Measurements from ENCODE around the gene CDKL4.
"Not testable (repeated sequence)": the region's sequence is repeated elsewhere in the genome, so short reads cannot be mapped to it uniquely, and the experiment has no call there.

Gene CDKL4

DNA sequence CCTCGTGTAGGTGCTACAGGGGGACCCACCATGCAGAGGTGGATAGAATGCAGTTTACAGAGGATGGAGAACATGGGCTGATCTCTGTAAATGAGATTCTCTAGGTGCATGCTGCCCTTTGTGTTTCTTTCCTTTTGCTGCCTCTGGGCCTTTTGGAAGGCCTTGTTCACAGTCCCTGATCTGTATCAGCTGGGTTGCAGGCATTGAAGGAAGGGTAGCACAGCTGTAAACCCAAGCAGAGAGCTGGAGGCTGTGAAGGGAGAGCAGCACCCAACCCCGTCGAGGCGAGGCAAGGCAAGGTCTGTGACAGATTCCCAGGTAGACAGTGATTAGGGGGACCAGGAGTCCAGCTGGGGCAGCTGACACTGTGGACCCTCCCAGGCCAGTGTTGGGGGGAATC lies 66.8 kb downstream of the CDKL4 start:
- Mint-ChIP-seq H3K4me3 (no peak overlapping the region), H3K27me3 (no peaks in the 10 kb centered on the region), H3K9me3 (no peaks in the 10 kb centered on the region), H3K27ac (no peak overlapping the region), H3K36me3 (ENCODE audit: low read depth) (no peaks in the 10 kb centered on the region), H3K4me1 (ENCODE audit: low read depth) (no peaks in the 10 kb centered on the region)
- no peak for DNase-seq

DNA sequence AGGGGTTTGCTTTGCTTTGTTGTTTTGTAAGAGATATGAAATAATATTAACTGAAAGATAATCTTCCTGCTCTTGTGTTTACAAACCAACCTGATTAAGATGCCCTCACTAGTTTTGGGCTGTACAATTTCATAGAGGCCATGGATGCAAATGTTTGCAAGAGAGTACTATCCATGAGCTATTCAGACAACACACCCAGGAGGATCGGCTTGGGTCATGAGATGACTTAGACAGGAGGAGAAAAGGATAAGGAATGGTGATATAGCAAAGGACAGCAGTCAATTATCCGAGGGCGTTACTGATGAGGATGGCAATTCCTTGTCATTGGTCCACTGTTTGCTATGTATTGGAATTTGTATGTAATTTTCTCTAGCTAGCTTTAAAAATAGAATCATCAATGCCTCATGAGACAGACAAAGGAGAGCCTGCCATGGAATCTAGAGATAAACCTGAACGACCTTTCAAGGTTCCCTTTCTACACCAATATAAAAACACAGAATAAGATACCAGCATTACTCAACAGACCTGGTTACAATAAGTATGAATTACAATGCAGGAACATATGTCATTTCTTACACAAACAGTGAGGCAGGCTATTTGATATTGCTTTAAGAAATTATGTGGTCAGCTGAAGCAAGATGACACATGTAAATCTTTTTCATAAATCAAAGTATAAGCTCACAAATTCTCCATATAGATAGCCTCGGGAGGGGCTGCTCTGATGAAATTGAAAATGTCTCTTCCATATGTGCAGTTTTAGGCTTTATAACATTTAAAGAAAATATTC lies 68.6 kb downstream of the CDKL4 start:
- no peak for DNase-seq
- Mint-ChIP-seq H3K36me3 (ENCODE audit: low read depth) (no peaks in the 10 kb centered on the region), H3K4me1 (ENCODE audit: low read depth) (peaks cover 2% of the 10 kb centered on the region), H3K27ac (no peak overlapping the region), H3K4me3 (no peak overlapping the region), H3K9me3 (no peaks in the 10 kb centered on the region), H3K27me3 (no peaks in the 10 kb centered on the region)

DNA sequence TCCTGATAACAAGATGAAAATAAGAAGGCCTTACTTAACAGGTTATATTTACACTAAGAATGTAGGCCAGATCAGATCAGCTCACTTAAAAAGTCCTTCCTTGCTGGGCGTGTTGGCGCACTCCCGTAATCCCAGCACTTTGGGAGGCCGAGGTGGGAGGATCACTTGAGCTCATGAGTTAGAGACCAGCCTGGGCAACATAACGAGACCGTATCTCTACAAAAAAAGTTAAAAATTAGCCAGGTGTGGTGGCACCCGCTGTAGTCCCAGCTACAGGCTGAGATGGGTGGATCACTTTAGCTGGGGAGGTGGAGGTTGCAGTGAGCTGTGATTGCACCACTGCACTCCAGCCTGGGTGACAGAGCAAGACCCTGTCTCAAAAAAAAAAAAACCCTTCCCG lies 69.7 kb downstream of the CDKL4 start:
- no peak overlapping the region for H3K27ac Mint-ChIP-seq
- H3K9me3 Mint-ChIP-seq, result no peaks in the 10 kb centered on the region
- H3K27me3 Mint-ChIP-seq, result no peaks in the 10 kb centered on the region
- peaks cover 2% of the 10 kb centered on the region for H3K4me1 Mint-ChIP-seq (ENCODE audit: low read depth)
- H3K36me3 Mint-ChIP-seq (ENCODE audit: low read depth), result no peaks in the 10 kb centered on the region
- H3K4me3 Mint-ChIP-seq, result no peak overlapping the region
- DNase-seq, result no peak

DNA sequence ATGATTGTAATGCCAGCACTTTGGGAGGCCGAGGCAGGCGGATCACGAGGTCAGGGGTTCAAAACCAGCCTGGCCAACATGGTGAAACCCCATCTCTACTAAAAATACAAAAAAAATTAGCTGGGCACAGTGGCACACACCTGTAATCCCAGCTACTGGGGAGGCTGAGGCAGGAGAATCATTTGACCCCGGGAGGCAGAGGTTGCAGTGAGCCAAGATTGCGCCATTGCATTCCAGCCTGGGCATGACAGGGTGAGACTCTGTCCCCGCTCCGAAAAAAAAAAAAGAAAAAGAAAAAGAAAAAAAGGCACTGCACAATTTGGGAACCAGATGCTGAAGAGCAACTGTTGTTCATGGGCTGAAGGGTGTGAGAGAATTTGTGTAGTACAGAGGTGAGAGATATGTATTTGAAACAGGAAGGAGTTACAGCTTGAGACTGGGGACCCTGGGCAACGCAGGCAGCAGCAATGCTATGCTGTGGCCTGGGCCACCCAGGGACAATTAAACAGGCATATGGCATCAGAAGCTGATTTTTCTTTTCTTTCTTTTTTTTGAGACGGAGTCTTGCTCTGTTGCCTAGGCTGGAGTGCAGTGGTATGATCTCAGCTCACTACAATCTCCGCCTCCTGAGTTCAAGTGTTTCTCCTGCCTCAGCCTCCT lies 71.6 kb downstream of the CDKL4 start:
- H3K4me1 Mint-ChIP-seq (ENCODE audit: low read depth), result not testable (repeated sequence)

DNA sequence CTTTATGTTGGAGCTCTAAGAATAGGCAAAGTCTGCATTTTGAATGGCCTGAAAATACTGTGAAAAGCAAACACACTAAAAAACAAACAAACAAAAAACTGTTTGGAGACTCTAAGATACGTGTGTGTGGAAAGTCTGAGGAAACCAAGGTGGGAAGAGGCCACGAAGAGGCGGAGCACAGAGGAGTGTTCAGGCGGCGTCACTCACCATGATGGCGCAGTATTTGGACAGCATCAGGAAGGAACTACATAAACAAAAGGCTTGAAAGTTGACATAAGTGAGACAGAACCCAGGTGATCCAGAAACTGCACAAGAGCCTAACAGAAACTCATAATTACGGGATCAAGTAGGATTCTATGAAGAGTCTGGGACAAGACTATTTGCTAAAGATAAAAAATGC lies 72.1 kb downstream of the CDKL4 start:
- no peak overlapping the region for H3K4me3 Mint-ChIP-seq
- no peaks in the 10 kb centered on the region for H3K36me3 Mint-ChIP-seq (ENCODE audit: low read depth)
- peaks cover 8% of the 10 kb centered on the region for H3K4me1 Mint-ChIP-seq (ENCODE audit: low read depth)
- no peak overlapping the region for H3K27ac Mint-ChIP-seq
- no peaks in the 10 kb centered on the region for H3K9me3 Mint-ChIP-seq
- H3K27me3 Mint-ChIP-seq, result no peaks in the 10 kb centered on the region
- no peak for DNase-seq

More for the DNA sequence above, 71.6 kb downstream of the CDKL4 start:
- DNase-seq; H3K4me3 Mint-ChIP-seq; H3K27ac Mint-ChIP-seq; H3K27me3 Mint-ChIP-seq; H3K36me3 Mint-ChIP-seq (ENCODE audit: low read depth); H3K9me3 Mint-ChIP-seq: not testable (repeated sequence)

DNA sequence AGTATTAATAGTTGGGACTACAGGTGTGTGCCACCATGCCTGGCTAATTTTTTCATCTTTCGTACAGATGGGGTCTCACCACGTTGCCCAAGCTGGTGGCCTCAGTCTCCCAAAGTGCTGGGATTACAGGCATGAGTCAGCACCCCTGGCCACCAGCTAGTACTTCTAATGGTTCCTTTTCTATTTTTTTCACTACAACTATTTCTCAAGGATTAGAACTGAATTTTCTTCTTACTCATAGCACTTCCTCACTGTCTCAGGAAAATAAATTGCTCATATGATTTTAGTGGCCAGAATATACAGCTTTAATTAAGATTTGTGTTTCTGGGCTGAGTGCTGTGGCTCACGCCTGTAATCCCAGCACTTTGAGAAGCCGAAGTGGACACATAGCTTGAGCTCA lies 79.7 kb downstream of the CDKL4 start:
- no peak overlapping the region for H3K27ac Mint-ChIP-seq
- no peak for DNase-seq
- peaks cover 6% of the 10 kb centered on the region for H3K4me1 Mint-ChIP-seq (ENCODE audit: low read depth)
- H3K36me3 Mint-ChIP-seq (ENCODE audit: low read depth), result no peaks in the 10 kb centered on the region
- H3K27me3 Mint-ChIP-seq, result no peaks in the 10 kb centered on the region
- H3K4me3 Mint-ChIP-seq, result no peak overlapping the region
- H3K9me3 Mint-ChIP-seq, result no peaks in the 10 kb centered on the region

DNA sequence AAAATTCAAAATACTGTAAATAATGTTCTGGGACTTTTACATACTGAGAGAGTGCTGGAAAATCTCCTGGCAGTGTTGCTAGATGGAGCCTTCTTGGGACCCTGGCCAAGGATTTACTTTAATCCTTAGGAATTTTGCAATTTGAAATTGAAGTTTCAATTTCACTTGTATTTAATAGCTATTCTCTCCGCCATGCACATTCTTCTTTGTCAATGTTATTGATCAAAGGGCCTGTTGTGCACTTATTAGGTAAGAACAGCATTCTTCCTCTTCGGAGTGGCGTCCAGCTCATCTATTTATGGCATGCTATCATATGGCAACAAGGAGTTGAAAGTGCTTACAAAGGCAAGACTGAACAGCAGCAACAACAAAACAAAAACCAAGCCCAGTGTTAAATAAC lies 82.8 kb downstream of the CDKL4 start:
- Mint-ChIP-seq H3K27ac (no peak overlapping the region), H3K9me3 (no peaks in the 10 kb centered on the region), H3K4me1 (ENCODE audit: low read depth) (no peaks in the 10 kb centered on the region), H3K36me3 (ENCODE audit: low read depth) (no peaks in the 10 kb centered on the region), H3K27me3 (no peaks in the 10 kb centered on the region), H3K4me3 (no peak overlapping the region)
- no peak for DNase-seq

DNA sequence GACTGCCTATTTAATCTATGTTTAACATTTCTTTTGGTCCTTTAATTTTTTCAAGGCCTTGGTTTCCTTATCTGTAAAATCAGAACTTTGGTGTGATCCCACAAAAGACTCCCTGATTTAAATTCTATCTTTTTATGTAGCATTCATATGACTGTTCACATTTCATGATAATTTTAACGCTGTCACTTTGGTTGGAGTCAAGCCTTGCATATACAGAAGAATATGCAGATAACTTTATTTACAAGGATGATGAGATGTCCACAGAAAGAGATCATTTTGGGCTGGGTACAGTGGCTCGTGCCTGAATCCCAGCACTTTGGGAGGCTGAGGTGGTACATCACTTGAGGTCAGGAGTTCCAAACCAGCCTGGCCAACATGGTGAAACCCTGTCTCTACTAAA lies 84.5 kb downstream of the CDKL4 start:
- Mint-ChIP-seq H3K4me1 (ENCODE audit: low read depth) (no peaks in the 10 kb centered on the region), H3K9me3 (no peaks in the 10 kb centered on the region), H3K27me3 (no peaks in the 10 kb centered on the region), H3K27ac (no peak overlapping the region), H3K4me3 (no peak overlapping the region), H3K36me3 (ENCODE audit: low read depth) (no peaks in the 10 kb centered on the region)
- DNase-seq, result no peak

DNA sequence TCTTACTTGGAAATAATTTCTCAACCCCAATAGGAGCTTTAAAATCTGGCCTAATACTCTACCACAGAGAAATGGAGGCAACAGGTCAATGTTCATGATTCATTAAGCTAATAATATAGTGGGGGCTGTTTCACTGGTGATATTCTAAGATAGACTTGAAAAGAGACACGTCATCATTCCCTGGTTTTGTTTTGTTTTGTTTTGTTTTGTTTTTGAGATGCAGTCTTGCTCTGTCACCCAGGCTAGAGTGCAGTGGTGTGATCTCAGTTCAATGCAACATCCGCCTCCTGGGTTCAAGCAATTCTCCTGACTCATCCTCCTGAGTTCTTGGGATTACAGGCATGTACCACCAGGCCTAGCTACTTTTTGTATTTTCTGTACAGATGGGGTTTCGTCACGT lies 85.4 kb downstream of the CDKL4 start:
- Mint-ChIP-seq H3K27ac (no peak overlapping the region), H3K36me3 (ENCODE audit: low read depth) (no peaks in the 10 kb centered on the region), H3K27me3 (no peaks in the 10 kb centered on the region), H3K4me1 (ENCODE audit: low read depth) (no peaks in the 10 kb centered on the region), H3K4me3 (no peak overlapping the region), H3K9me3 (no peaks in the 10 kb centered on the region)
- no peak for DNase-seq

DNA sequence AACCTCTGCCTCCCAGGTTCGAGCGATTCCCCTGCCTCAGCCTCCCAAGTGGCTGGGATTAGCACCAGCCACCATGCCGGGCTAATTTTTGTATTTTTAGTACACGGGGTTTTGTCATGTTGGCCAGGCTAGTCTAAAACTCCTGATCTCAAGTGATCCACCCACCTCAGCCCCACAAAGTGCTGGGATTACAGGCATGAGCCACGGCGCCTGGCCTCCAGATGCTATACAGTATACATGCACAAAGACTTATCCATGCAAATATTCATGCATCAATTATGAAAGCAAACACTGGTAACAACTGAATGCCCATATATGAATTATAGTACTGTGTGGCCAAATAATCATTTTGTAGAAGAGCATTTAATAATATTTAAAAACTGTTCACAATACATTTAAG lies 86.9 kb downstream of the CDKL4 start:
- H3K27me3 Mint-ChIP-seq, result no peaks in the 10 kb centered on the region
- H3K4me1 Mint-ChIP-seq (ENCODE audit: low read depth), result no peaks in the 10 kb centered on the region
- no peak overlapping the region for H3K4me3 Mint-ChIP-seq
- no peaks in the 10 kb centered on the region for H3K36me3 Mint-ChIP-seq (ENCODE audit: low read depth)
- DNase-seq, result no peak
- H3K27ac Mint-ChIP-seq, result no peak overlapping the region
- no peaks in the 10 kb centered on the region for H3K9me3 Mint-ChIP-seq

DNA sequence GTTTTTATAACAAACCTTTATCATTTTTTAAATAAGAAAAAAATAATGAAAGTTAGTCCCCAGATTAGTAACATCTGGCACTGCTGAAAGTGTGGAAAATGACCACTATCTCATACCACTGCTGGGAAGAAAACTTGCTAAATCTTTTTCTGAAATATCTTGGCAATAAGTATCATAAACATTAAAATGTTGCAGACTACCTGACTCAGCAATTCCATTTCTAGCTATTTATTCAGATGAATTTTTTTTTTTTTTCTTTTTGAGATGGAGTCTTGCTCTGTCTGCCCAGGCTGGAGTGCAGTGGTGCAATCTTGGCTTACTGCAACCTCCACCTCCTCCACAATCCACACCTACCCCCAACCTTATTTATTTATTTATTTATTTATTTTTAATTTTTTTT lies 87.7 kb downstream of the CDKL4 start:
- Mint-ChIP-seq H3K4me3 (no peak overlapping the region), H3K4me1 (ENCODE audit: low read depth) (no peaks in the 10 kb centered on the region), H3K36me3 (ENCODE audit: low read depth) (no peaks in the 10 kb centered on the region), H3K27ac (no peak overlapping the region), H3K9me3 (no peaks in the 10 kb centered on the region), H3K27me3 (no peaks in the 10 kb centered on the region)
- no peak for DNase-seq

DNA sequence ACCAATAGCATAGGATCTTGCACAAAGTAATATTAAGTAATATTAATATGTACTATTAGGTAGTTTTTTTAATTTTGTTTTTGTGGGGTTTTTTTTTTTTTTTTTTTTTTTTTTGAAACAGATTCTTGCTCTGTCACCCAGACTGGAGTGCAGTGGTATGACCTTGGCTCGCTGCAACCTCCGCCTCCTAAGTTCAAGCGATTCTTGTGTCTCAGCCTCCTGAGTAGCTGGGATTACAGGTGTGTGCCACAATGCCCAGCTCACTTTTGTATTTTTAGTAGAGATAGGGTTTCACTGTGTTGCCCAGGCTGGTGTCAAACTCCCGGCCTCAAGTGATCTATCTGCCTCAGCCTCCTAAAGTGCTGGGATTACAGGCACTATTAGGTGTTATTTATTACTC lies 88.2 kb downstream of the CDKL4 start:
- not testable (repeated sequence) for H3K4me1 Mint-ChIP-seq (ENCODE audit: low read depth); H3K27ac Mint-ChIP-seq; H3K36me3 Mint-ChIP-seq (ENCODE audit: low read depth); H3K27me3 Mint-ChIP-seq; H3K9me3 Mint-ChIP-seq; H3K4me3 Mint-ChIP-seq; DNase-seq

DNA sequence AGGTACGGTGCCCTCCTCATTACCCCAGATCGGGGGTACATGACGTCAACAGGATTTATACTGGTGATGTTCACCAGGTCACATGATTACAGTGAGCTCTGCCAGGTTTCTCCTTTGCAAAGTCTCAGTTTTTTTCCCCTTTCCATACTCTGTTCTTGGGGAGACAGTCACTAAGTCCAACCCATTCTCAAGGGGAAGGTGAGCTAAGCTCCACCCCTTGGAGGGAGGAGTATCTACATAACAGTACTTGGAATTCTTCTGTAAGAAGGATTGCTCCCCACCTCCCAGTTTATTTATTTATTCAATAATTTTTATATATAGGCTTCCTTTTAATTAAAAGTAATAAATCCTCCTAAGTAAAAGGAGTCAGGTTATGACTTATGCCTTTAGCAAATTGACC lies 88.8 kb downstream of the CDKL4 start:
- Mint-ChIP-seq H3K4me3 (no peak overlapping the region), H3K9me3 (no peaks in the 10 kb centered on the region), H3K36me3 (ENCODE audit: low read depth) (no peaks in the 10 kb centered on the region), H3K27ac (no peak overlapping the region), H3K27me3 (no peaks in the 10 kb centered on the region), H3K4me1 (ENCODE audit: low read depth) (no peaks in the 10 kb centered on the region)
- no peak for DNase-seq

DNA sequence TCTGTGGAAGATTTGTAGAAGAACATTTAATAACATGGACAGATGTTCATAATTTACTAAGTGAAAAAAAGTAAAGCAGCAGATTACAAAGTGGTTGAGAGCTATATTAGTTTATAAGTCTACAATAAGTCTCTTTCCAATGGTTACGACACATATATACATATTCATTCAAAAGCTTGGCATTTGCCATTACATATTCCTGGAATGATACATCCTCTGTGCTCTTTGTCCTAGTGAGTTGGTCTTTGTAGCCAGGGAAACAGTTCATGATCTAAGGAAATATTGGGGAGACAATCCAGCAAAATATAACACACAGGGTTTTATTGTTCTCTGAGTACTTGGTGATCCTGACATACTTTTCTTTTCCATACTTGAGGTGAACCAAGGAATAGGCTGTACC lies 90.5 kb downstream of the CDKL4 start:
- no peaks in the 10 kb centered on the region for H3K9me3 Mint-ChIP-seq
- H3K4me1 Mint-ChIP-seq (ENCODE audit: low read depth), result no peaks in the 10 kb centered on the region
- no peak for DNase-seq
- no peaks in the 10 kb centered on the region for H3K27me3 Mint-ChIP-seq
- no peak overlapping the region for H3K27ac Mint-ChIP-seq
- no peaks in the 10 kb centered on the region for H3K36me3 Mint-ChIP-seq (ENCODE audit: low read depth)
- no peak overlapping the region for H3K4me3 Mint-ChIP-seq

DNA sequence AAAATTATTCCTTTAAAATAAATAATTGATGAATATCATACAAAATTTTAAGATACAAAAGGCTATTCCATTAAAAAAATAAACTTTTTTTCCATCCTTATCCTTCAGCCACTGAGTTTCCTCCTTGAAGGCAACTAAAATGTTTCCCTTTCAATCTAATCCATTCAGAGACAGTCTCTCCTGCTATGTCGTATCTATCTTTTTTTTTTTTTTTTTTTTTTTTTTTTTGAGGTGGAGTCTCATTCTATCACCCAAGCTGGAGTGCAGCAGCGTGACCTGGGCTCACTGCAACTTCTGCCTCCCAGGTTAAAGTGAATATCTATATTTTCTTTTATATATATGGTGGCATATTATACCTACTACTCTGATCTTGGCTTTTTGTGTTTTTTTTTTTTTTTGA lies 91.3 kb downstream of the CDKL4 start:
- no peak overlapping the region for H3K27ac Mint-ChIP-seq
- H3K27me3 Mint-ChIP-seq, result no peaks in the 10 kb centered on the region
- no peaks in the 10 kb centered on the region for H3K4me1 Mint-ChIP-seq (ENCODE audit: low read depth)
- no peak overlapping the region for H3K4me3 Mint-ChIP-seq
- no peak for DNase-seq
- H3K36me3 Mint-ChIP-seq (ENCODE audit: low read depth), result no peaks in the 10 kb centered on the region
- no peaks in the 10 kb centered on the region for H3K9me3 Mint-ChIP-seq
